DMS153 treated with DMSO at 0.1 percent for 48 hours (cell line): ENCODE measurements around the gene TCEA3.
A peak's percentile ranks its signal among the peaks of the same experiment; 100 is the strongest.

Experiments used
- DNase-seq: peaks from one replicate; lab custom pipeline; 2025; ENCODE audit not compliant: unreplicated experiment; lab: John Stamatoyannopoulos, UW

TCEA3 gene

GRCh38 chr1:23368562-23369334 lies 55.8 kb downstream of the TCEA3 start:
- peak; percentile 53 for DNase-seq

GRCh38 chr1:23367791-23368561 lies 56.6 kb downstream of the TCEA3 start:
- DNase-seq, result peak; percentile 97

- DNase-seq, result no peak
Observed at GRCh38 chr1:23367451-23367790, 57.1 kb downstream of the TCEA3 start.

GRCh38 chr1:23366598-23366997 lies 58.0 kb downstream of the TCEA3 start:
- DNase-seq, result no peak

GRCh38 chr1:23366146-23366545 lies 58.4 kb downstream of the TCEA3 start:
- DNase-seq, result no peak

DNA sequence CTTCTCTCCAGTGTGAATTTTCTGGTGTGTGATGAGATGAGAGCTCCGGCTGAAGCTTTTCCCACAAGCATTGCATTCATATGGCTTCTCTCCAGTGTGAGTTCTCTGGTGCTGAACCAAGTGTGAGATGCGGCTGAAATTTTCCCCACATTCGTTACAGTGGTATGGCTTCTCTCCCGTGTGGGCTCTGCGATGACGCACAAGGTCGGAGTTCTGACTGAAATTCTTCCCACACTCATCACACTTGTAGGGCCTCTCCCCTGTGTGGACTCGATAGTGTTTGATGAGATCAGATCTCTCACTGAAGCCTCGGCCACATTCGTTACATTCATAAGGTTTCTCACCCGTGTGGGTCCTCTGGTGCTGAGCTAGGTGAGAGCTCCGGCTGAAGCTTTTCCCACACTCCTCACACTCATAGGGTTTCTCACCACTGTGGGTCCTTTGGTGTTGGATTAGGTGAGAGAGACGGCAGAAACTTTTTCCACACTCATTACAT lies 62.3 kb downstream of the TCEA3 start:
- no peak for DNase-seq

DNA sequence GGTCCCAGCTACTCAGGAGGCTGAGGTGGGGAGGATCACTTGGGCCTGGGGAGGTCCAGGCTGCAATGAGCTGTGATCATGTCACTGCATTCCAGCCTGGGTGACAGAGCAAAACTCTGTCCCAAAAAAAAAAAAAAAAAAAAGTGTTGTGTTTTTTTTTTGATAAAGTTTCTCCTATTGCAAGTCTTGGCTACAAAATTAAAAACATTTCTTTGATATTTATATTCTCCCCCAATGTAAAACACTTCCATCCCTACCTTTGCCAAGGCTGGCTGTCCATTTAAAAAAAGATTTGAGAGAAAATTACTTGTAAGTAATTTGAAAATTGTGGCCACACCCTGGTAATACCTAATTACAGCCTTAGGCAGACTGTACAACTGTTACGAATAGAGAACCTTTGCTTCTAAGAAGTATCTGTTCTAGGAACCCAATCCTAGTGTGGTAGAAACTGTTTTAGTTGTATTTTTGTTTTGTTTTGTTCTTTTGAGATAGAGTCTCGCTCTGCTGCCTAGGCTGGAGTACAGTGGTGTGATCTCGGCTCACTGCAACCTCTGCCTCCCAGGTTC lies 66.2 kb downstream of the TCEA3 start:
- no peak for DNase-seq

GRCh38 chr1:23357138-23357908 lies 67.2 kb downstream of the TCEA3 start:
- DNase-seq, result no peak

- DNase-seq, result no peak
Observed at GRCh38 chr1:23356471-23357137, 67.9 kb downstream of the TCEA3 start.

- DNase-seq, result no peak
Observed at GRCh38 chr1:23354245-23354644, 70.3 kb downstream of the TCEA3 start.

GRCh38 chr1:23352096-23352695 lies 72.4 kb downstream of the TCEA3 start:
- DNase-seq, result no peak

GRCh38 chr1:23345920-23346319 lies 78.6 kb downstream of the TCEA3 start:
- no peak for DNase-seq

DNA sequence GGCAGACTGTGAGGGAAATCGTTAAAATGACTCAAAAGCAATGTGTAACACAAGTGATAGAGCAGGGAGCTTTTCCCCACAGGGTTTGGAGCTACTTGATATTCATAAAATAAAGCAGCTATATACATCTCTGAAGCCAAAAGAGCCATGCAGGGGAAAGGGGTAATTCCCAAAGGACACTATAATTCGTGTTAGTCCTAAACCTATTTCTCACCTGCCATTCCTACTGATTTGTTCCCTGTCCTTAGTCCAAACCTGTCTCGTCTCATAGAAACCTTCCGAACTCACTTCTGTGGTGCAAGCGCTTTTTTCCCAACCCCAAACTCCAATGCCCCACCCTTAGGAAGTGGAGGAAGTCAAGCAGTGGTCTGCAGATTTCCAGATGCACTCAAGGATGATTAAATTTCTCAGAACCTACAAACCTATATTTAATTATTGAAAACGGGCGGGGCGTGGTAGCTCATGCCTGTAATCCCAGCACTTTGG lies 79.5 kb downstream of the TCEA3 start:
- no peak for DNase-seq

DNA sequence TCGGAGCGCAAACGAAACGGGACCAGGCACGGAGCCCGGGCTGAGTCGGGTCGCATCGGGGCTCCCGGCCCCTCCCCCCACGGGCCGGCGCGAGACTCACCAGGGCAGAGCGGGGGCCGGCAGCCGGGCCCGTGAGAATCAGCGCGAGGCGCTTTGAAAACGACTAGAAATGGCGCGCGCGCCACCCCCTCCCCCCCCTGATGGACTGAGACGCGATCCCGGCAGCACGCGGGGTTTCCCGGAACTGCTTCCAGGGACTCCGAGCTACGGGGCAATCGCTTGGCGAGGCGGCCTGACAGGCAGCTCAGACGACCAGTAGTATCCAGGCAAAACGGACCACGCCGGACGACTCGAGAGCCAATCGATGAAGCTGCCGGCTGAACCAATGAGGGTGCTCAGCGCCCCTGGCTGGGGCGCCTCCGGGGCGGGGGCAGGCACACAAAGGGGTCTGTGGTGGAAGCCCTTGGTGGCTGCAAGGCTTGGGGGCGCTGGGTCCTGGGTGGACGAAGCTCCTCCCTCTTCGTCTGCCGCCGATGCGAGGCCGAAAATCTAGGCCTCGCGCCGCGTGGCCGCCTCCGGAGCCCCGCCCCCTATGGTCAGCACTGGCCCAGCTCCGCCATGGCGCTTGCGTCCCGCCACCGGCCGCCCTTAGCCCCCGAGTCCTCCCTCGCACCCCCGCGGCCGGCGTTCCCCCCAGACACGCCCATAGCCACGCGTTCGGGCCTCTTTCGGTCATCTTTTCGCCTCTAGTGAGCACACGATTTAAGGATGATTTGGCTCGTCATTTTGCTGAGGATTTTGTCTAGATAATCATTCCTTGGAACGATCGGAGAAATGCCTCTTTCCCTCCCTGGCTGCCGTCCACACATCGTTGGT lies 80.2 kb downstream of the TCEA3 start, which contains the start of gene HNRNPR:
HNRNPR (minus strand) TSS at position 174 of the 876 bp plus-strand sequence. CDS start 3,276 bp downstream, outside the sequence.
- DNase-seq, result peak; percentile 99

DNA sequence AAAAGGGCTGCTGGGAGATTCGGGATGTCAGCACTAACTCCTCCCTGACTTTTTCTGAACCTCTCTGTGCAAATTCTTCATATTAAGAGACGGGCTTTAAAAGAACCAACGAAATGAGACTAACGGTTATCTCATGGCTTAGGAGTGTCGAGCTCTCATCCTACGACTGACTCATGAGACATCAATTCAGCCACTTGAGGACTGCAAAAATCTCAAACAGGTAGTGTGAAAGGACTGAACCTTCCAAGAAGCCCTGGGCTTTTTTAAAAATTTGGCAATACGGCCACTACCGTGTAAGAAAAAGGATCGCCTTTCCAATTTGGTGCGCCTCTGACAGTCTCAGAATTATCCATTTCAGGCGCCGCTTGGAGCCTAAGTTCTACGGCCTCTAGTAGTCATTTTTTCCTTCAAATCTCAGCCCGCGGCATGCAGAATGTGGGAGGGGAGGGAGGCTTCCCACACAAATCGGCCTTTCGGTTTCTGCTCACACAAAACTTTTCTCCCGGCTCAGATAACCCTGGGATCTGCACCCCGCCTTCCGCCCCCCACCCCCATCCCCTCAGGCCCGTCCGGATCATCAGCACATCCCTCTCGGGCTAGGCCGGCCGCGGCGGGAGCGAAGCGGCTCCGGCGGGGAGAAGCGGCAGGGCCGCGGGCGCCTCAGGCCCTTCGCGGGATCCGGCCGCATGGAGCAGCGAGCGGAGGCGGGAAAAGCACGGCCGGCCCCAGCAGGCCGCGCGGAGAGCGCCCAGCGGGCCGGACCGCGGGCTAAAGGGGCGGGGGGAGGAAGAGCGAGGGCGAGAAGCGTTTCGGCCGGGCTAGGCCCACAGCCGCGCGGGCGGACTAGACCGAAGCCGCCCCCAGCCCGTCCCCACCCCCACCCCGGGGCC lies 81.1 kb downstream of the TCEA3 start:
- no peak for DNase-seq

DNA sequence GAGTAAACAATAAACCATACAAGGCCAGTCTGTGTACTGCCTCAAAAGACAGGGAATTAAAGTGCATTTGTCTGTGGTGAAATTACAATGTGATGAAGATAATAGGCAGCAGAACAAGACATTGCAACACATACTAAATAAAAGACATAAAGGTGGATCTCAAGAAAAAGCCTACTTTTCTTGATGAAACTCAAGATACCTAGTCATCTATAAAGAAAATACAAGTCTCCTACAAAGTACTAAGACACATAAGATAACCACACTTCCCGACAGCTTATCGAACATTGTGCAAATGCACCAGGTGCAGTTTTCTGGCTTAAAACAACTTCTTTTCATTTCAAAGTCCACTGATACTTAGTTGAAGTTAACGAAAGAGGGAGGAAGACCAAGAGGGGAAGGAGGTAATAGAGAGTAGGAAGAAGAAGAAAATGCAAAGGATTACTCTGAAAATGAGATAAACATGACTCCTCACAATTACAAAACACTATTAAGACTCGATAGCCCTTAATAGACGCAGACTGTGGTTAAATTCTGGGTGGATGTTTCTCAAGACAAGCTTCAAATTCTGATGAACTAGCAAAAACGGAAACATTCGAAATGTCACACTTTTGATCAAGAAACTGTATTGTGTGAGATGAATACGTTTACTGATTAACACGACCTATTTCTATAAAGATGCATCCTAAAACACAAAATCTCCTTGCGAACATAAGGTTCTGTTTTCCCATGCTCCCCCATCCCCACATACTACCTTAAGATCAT lies 82.4 kb downstream of the TCEA3 start:
- no peak for DNase-seq

DNA sequence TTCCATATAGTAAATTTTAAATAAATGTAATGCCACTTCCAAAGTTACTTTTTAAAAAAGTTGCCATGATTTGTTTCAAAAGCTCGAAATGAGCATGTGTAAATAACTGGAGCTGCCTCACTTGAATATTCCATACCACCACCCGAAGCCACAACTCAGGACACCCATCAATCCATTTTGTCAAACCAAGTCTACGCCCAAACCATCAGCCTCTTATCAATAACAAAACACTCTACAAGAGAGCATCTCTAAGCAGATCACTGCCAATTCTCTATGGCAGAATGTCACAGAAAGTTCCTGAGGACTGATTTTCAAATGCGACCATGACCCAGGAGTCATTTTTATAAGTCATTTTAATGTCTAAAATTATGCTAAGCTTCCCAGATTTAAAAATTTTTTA lies 84.9 kb downstream of the TCEA3 start:
- DNase-seq, result no peak
